Endothelial cell of umbilical vein (primary cell): ENCODE data around the gene NLGN1. TPM values are rescaled to one million over a fixed set of nuclear protein-coding genes. Genes with fewer than 3 reads are reported as not detected.

Experiments
- BruUV-seq: library from RNA; stranded (reverse); fragments of 400-500 nt; replicated peaks from 2 replicates; lab custom pipeline; 2021; lab: Mats Ljungman, UMichigan
- CTCF ChIA-PET: fragments of 300-600, 350-600 bp; sonication (Branson Sonifier 250); formaldehyde crosslinking; loops from one replicate; lab custom pipeline; 2021; ENCODE audit warnings: antibody characterized with exemption, inconsistent platforms; lab: Charles Lee
- POLR2A ChIA-PET: fragments of 300-600, 350-600 bp; sonication (Branson Sonifier 250); formaldehyde crosslinking; loops from one replicate; lab custom pipeline; 2021; ENCODE audit warnings: antibody characterized with exemption, inconsistent platforms; lab: Charles Lee
- DNase-seq: peaks from one replicate; pipeline ENCODE4 v3.0.0-alpha.2; 2011; ENCODE audit warnings: low read depth, low spot score
- FAIRE-seq: peaks from 2 replicates; lab custom pipeline; 2011; peaks lifted over from hg19 to GRCh38; lab: Jason Lieb, UNC
- H2AFZ ChIP-seq: 2 replicates; pipeline ENCODE4 v1.6.0; 2012; ENCODE audit warnings: low read depth, low read length, control low read depth, inconsistent platforms
- H3K27ac ChIP-seq: 2 replicates; pipeline ENCODE4 v1.5.1; 2011; ENCODE audit warnings: low read depth, mild to moderate bottlenecking, control low read depth, low read length, moderate library complexity; ENCODE audit not compliant: insufficient read depth
- H3K27me3 ChIP-seq, 2 experiments: 2 replicates each; pipeline versions ENCODE4 v1.6.0 to v1.6.1; 2011; ENCODE audit warnings: low read length in 2 of 2, mixed read lengths in 1 of 2; ENCODE audit not compliant: control insufficient read depth in 2 of 2, insufficient read depth in 2 of 2
- H3K36me3 ChIP-seq, 2 experiments: 2 replicates in 1 of 2; 3 replicates in 1 of 2; pipeline ENCODE4 v1.5.1; 2011; ENCODE audit warnings: low read length in 2 of 2, mild to moderate bottlenecking in 1 of 2, moderate library complexity in 1 of 2; ENCODE audit not compliant: control insufficient read depth in 2 of 2, insufficient read depth in 2 of 2; ENCODE audit errors: extremely low read depth in 1 of 2
- H3K4me1 ChIP-seq: 3 replicates; pipeline ENCODE4 v1.5.1; 2011; ENCODE audit warnings: mild to moderate bottlenecking, low read length; ENCODE audit not compliant: control insufficient read depth, insufficient read depth; ENCODE audit errors: extremely low read depth
- H3K4me2 ChIP-seq: 2 replicates; pipeline ENCODE4 v1.6.1; 2011; ENCODE audit warnings: low read length, control low read depth, mixed read lengths; ENCODE audit not compliant: insufficient read depth
- H3K4me3 ChIP-seq, 3 experiments: fragments of 200-600 bp in 1 of 3; sonication (generic), shearing (Covaris generic) in 1 of 3; replicated peaks in 1 of 3; 2 replicates each; pipeline ENCODE4 v1.5.1; 2011 to 2016; ENCODE audit warnings: control low read depth in 3 of 3, low read length in 3 of 3, mild to moderate bottlenecking in 2 of 3, inconsistent platforms in 1 of 3, low read depth in 1 of 3, moderate library complexity in 1 of 3; ENCODE audit not compliant: insufficient read depth in 1 of 3
- H3K79me2 ChIP-seq: 2 replicates; pipeline ENCODE4 v1.6.0; 2012; ENCODE audit warnings: low read length, inconsistent platforms; ENCODE audit not compliant: control insufficient read depth, insufficient read depth
- H3K9ac ChIP-seq: replicated peaks from 2 replicates; pipeline ENCODE3; 2011; ENCODE audit warnings: low read length, control low read depth; ENCODE audit not compliant: insufficient read depth; ENCODE audit errors: extremely low read depth
- H3K9me1 ChIP-seq: replicated peaks from 3 replicates; pipeline ENCODE4 v1.6.0; 2011; ENCODE audit warnings: mild to moderate bottlenecking, low read length; ENCODE audit not compliant: control insufficient read depth, insufficient read depth; ENCODE audit errors: extremely low read depth
- H3K9me3 ChIP-seq: replicated peaks from 2 replicates; pipeline ENCODE4 v1.5.1; 2012; ENCODE audit warnings: low read length, inconsistent platforms; ENCODE audit not compliant: control insufficient read depth, insufficient read depth
- H4K20me1 ChIP-seq: replicated peaks from 2 replicates; pipeline ENCODE3; 2011; ENCODE audit warnings: mild to moderate bottlenecking, low read length; ENCODE audit not compliant: control insufficient read depth, insufficient read depth; ENCODE audit errors: extremely low read depth
- EZH2 ChIP-seq: IDR thresholded peaks from 2 replicates; pipeline ENCODE4 v1.6.1; 2012; ENCODE audit warnings: borderline replicate concordance, low read depth, mild to moderate bottlenecking, moderate library complexity, low read length, inconsistent platforms; ENCODE audit not compliant: severe bottlenecking
- FOS ChIP-seq: IDR thresholded peaks from 2 replicates; pipeline ENCODE4 v1.6.1; 2011; ENCODE audit warnings: mild to moderate bottlenecking, low read length, moderate library complexity, borderline replicate concordance; ENCODE audit not compliant: insufficient read depth
- GATA2 ChIP-seq: IDR thresholded peaks from 2 replicates; pipeline ENCODE4 v1.7.0; 2011; ENCODE audit warnings: low read depth, mild to moderate bottlenecking, moderate library complexity, mixed read lengths, low read length; ENCODE audit not compliant: insufficient read length, insufficient read depth
- JUN ChIP-seq: IDR thresholded peaks from 2 replicates; pipeline ENCODE4 v1.6.1; 2011; ENCODE audit warnings: borderline replicate concordance, low read depth; ENCODE audit not compliant: insufficient read length, insufficient read depth
- MYC ChIP-seq: IDR thresholded peaks from one replicate; pipeline ENCODE4 v1.6.1; 2011; ENCODE audit warnings: mild to moderate bottlenecking, low read depth, low read length
- POLR2A ChIP-seq: IDR thresholded peaks from 2 replicates; pipeline ENCODE4 v1.6.1; 2012; ENCODE audit warnings: low read depth, mild to moderate bottlenecking, control low read depth, low read length
- POLR2AphosphoS5 ChIP-seq: IDR thresholded peaks from 2 replicates; pipeline ENCODE4 v1.6.1; 2012; ENCODE audit warnings: low read depth, mild to moderate bottlenecking, control low read depth, low read length, moderate library complexity; ENCODE audit not compliant: insufficient read depth
- dilution Hi-C: fragments of 300-500 bp; cut with MboI; formaldehyde crosslinking; loops from one replicate; pipeline ENCODE4 v1.15.0; 2019; ENCODE audit warnings: low sequenced_read_pairs; ENCODE audit not compliant: extremely low pct_ligation_motif_present
- intact Hi-C: fragments of 100-400 bp; cut with micrococcal nuclease; formaldehyde crosslinking; loops from one replicate; pipeline ENCODE4 v1.10.0; 2022
- polyA plus RNA-seq, 4 experiments: library from polyadenylated mRNA; depleted of rRNA in 3 of 4; stranded (reverse) in 3 of 4; unstranded in 1 of 4; fragments of >200 nt; gene quantifications; 2 replicates each; pipeline versions ENCODE4 v1.2.1 to v1.2.3, GENCODE V29; 2011 to 2012; ENCODE audit warnings: missing spikeins in 1 of 4
- total RNA-seq: library from RNA; stranded (reverse); gene quantifications from 2 replicates; pipeline ENCODE4 v1.2.3, GENCODE V29; 2021
- TF ChIP-seq, protein P1 (sequence below): IDR thresholded peaks from 2 replicates; pipeline ENCODE4 v1.6.1; 2011; ENCODE audit not compliant: insufficient read depth, insufficient read length
- TF ChIP-seq, protein P2 (sequence below), 2 donors: IDR thresholded peaks; 1 replicate in 1 of 2; 2 replicates in 1 of 2; pipeline ENCODE4 v1.5.1; 2011; ENCODE audit warnings: low read length in 2 of 2, mild to moderate bottlenecking in 2 of 2, moderate library complexity in 2 of 2, control low read depth in 1 of 2, inconsistent platforms in 1 of 2, low read depth in 1 of 2; ENCODE audit not compliant: insufficient read depth in 1 of 2; ENCODE audit errors: extremely low read depth in 1 of 2

Gene NLGN1
- total and polyA plus RNA-seq, 2 donors (not counting 3 experiments of a cell fraction or from before 2014, with no cell fraction given) = 7.9 to 16.3 TPM

DNA sequence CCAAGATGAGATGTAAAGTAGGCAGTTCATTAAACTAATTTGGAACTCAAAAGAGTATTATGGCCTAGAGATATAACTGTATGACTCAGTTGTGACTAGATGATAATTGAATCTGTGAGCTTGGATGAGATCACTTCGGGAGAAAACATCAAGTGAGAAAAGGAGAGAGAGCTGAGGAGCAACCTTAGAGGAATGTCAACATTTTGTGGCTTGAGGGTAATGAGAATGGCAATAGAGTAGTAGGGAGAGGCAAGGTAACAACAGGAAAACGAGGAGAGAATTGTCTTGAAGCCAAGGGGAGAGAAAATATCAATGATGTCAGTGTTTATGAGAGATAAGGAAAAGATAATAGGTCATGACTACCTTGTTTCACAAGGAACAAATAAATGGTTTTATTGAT lies 580.2 kb downstream of the NLGN1 start:
- dilution Hi-C loops = no loop called here
- H4K20me1 ChIP-seq = no peaks in the 10 kb centered on the region
- intact Hi-C loops = no loop called here
- H3K4me3 ChIP-seq = no peak overlapping the region
- POLR2A ChIA-PET = no interaction called here
- no peak overlapping the region for H3K9ac ChIP-seq
- H3K27ac ChIP-seq = no peak overlapping the region
- FAIRE-seq (no peak), DNase-seq (no peak)
- H3K4me1 ChIP-seq = no peaks in the 10 kb centered on the region
- H2AFZ ChIP-seq = no peak overlapping the region
- CTCF ChIA-PET = no interaction called here
- no peaks in the 10 kb centered on the region for H3K27me3 ChIP-seq
- BruUV-seq = no TSS peak
- H3K36me3 ChIP-seq = no peaks in the 10 kb centered on the region
- no peaks in the 10 kb centered on the region for H3K9me3 ChIP-seq
- H3K9me1 ChIP-seq = no peaks in the 10 kb centered on the region
- TF ChIP-seq POLR2AphosphoS5 (no peak), EZH2 (no peak), GATA2 (no peak), FOS (no peak), MYC (no peak), POLR2A (no peak)
- H3K4me2 ChIP-seq = no peak overlapping the region
- no peaks in the 10 kb centered on the region for H3K79me2 ChIP-seq

- H3K4me1 ChIP-seq = no peaks in the 10 kb centered on the region
- no peak overlapping the region for H3K4me3 ChIP-seq
- BruUV-seq = no TSS peak
- DNase-seq = no peak
- no peaks in the 10 kb centered on the region for H3K27me3 ChIP-seq
- TF ChIP-seq, protein P1, sequence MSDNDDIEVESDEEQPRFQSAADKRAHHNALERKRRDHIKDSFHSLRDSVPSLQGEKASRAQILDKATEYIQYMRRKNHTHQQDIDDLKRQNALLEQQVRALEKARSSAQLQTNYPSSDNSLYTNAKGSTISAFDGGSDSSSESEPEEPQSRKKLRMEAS = no peak
- TF ChIP-seq EZH2 (no peak), MYC (no peak), GATA2 (no peak), POLR2AphosphoS5 (no peak), JUN (no peak), FOS (no peak), POLR2A (no peak)
- TF ChIP-seq, protein P2, sequence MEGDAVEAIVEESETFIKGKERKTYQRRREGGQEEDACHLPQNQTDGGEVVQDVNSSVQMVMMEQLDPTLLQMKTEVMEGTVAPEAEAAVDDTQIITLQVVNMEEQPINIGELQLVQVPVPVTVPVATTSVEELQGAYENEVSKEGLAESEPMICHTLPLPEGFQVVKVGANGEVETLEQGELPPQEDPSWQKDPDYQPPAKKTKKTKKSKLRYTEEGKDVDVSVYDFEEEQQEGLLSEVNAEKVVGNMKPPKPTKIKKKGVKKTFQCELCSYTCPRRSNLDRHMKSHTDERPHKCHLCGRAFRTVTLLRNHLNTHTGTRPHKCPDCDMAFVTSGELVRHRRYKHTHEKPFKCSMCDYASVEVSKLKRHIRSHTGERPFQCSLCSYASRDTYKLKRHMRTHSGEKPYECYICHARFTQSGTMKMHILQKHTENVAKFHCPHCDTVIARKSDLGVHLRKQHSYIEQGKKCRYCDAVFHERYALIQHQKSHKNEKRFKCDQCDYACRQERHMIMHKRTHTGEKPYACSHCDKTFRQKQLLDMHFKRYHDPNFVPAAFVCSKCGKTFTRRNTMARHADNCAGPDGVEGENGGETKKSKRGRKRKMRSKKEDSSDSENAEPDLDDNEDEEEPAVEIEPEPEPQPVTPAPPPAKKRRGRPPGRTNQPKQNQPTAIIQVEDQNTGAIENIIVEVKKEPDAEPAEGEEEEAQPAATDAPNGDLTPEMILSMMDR (IDR thresholded peaks at IDR 0.05; ENCODE audit: extremely low read depth in 1 of 2, insufficient read depth in 1 of 2, low read depth in 1 of 2, low read length in 2 of 2) = no peak
- no peaks in the 10 kb centered on the region for H4K20me1 ChIP-seq
- dilution Hi-C loops = no loop called here
- no peak for FAIRE-seq
- H3K9ac ChIP-seq = no peak overlapping the region
- H2AFZ ChIP-seq = no peak overlapping the region
- H3K79me2 ChIP-seq = no peaks in the 10 kb centered on the region
- H3K9me3 ChIP-seq = no peaks in the 10 kb centered on the region
- H3K27ac ChIP-seq = no peak overlapping the region
- ChIA-PET POLR2A (no interaction called here), CTCF (no interaction called here)
- no peaks in the 10 kb centered on the region for H3K36me3 ChIP-seq
- H3K9me1 ChIP-seq = no peaks in the 10 kb centered on the region
- intact Hi-C loops = no loop called here
- no peak overlapping the region for H3K4me2 ChIP-seq
These were observed 585.8 kb downstream of the NLGN1 start for GRCh38 chr3:173983343-173983742.
